ENCODE results near the gene FAIM2.

The FAIM2 gene

GRCh38 chr12:49939307-49939706, 35.6 kb upstream of the FAIM2 start:
- no peak for DNase-seq

- no peak for DNase-seq
These were observed 34.1 kb upstream of the FAIM2 start for GRCh38 chr12:49937639-49938300.

- no peak for DNase-seq
These were observed 33.2 kb upstream of the FAIM2 start for GRCh38 chr12:49936925-49937324.

GRCh38 chr12:49934505-49934904, 30.8 kb upstream of the FAIM2 start:
- DNase-seq, result no peak

- DNase-seq, result no peak
These were observed 30.1 kb upstream of the FAIM2 start for GRCh38 chr12:49933796-49934195.

GRCh38 chr12:49932533-49933130, 28.9 kb upstream of the FAIM2 start:
- no peak for DNase-seq

GRCh38 chr12:49932023-49932422, 28.3 kb upstream of the FAIM2 start:
- DNase-seq, result no peak

- no peak for DNase-seq
These were observed 27.0 kb upstream of the FAIM2 start for GRCh38 chr12:49930515-49931288.

- DNase-seq, result no peak
These were observed 25.9 kb upstream of the FAIM2 start for GRCh38 chr12:49929581-49929980.

GRCh38 chr12:49928471-49928870, 24.8 kb upstream of the FAIM2 start:
- no peak for DNase-seq

- DNase-seq, result no peak
These were observed 21.9 kb upstream of the FAIM2 start for GRCh38 chr12:49925433-49926204.

- DNase-seq, result no peak
These were observed 21.0 kb upstream of the FAIM2 start for GRCh38 chr12:49924628-49925246.

GRCh38 chr12:49923880-49924556, 20.3 kb upstream of the FAIM2 start:
- no peak for DNase-seq

- no peak for DNase-seq
These were observed 19.4 kb upstream of the FAIM2 start for GRCh38 chr12:49923035-49923644.

- no peak for DNase-seq
These were observed 18.8 kb upstream of the FAIM2 start for GRCh38 chr12:49922349-49923034.

- DNase-seq, result no peak
These were observed 18.2 kb upstream of the FAIM2 start for GRCh38 chr12:49921936-49922335.

GRCh38 chr12:49921299-49921698, 17.6 kb upstream of the FAIM2 start:
- DNase-seq, result no peak

GRCh38 chr12:49920915-49921286, 17.2 kb upstream of the FAIM2 start:
- no peak for DNase-seq

GRCh38 chr12:49920241-49920914, 16.7 kb upstream of the FAIM2 start:
- DNase-seq, result no peak

- DNase-seq, result no peak
These were observed 14.1 kb upstream of the FAIM2 start for GRCh38 chr12:49917788-49918173.

Data from CD4-positive, alpha-beta T cell treated with Interleukin-4 for 4 hours (primary cell).